Small intestine (tissue), 7 donors: ENCODE measurements around the gene KRT85. TPM values are rescaled to one million over a fixed set of nuclear protein-coding genes. Genes with fewer than 3 reads are reported as not detected.
"Not testable (repeated sequence)": the region's sequence is repeated elsewhere in the genome, so short reads cannot be mapped to it uniquely, and the experiment has no call there.

Source experiments
- DNase-seq, 2 donors: peaks; one replicate each; pipeline versions ENCODE4 v3.0.0 to v3.0.0-alpha.2; 2013
- FAIRE-seq: peaks from 2 replicates; lab custom pipeline; 2012; peaks lifted over from hg19 to GRCh38; lab: Jason Lieb, UNC
- H3K27ac ChIP-seq, 3 donors: one replicate each; pipeline ENCODE4 v1.5.1; 2013; ENCODE audit warnings: low read length in 2 of 3, mild to moderate bottlenecking in 2 of 3, control low read depth in 1 of 3, inconsistent platforms in 1 of 3, low read depth in 1 of 3, moderate library complexity in 1 of 3
- H3K27me3 ChIP-seq, 3 donors: one replicate each; pipeline ENCODE4 v1.6.1; 2013; ENCODE audit warnings: low read length in 3 of 3, inconsistent platforms in 1 of 3; ENCODE audit not compliant: control insufficient read depth in 3 of 3, insufficient read depth in 3 of 3
- H3K36me3 ChIP-seq, 3 donors: one replicate each; pipeline ENCODE4 v1.6.1; 2013; ENCODE audit warnings: low read length in 3 of 3, inconsistent platforms in 1 of 3, low read depth in 1 of 3, mild to moderate bottlenecking in 1 of 3, moderate library complexity in 1 of 3; ENCODE audit not compliant: control insufficient read depth in 3 of 3, insufficient read depth in 2 of 3
- H3K4me1 ChIP-seq, 3 donors: one replicate each; pipeline ENCODE4 v1.6.1; 2013; ENCODE audit warnings: low read length in 2 of 3, inconsistent platforms in 1 of 3, low read depth in 1 of 3, mild to moderate bottlenecking in 1 of 3, moderate library complexity in 1 of 3; ENCODE audit not compliant: control insufficient read depth in 3 of 3, insufficient read depth in 2 of 3
- H3K4me3 ChIP-seq, 3 donors: one replicate each; pipeline ENCODE4 v1.5.1; 2013; ENCODE audit warnings: low read length in 3 of 3, control low read depth in 1 of 3, inconsistent platforms in 1 of 3, low read depth in 1 of 3, mild to moderate bottlenecking in 1 of 3, moderate library complexity in 1 of 3
- H3K9me3 ChIP-seq, 2 donors: one replicate each; pipeline ENCODE4 v1.6.1; 2013; ENCODE audit warnings: low read depth in 1 of 2, low read length in 1 of 2; ENCODE audit not compliant: control insufficient read depth in 2 of 2, insufficient read depth in 1 of 2
- WGBS, 3 donors: extraction: QIAGEN DNeasy Blood & Tissue Kit; methylation state at CpG; one replicate each; pipeline ENCODE4 v1.1.7; 2013; 5-methylcytosine and 5-hydroxymethylcytosine counted together
- polyA plus RNA-seq, 4 donors: library from polyadenylated mRNA; stranded (reverse) in 3 of 4; unstranded in 1 of 4; fragments of 200-250 nt in 3 of 4; fragments of 120-200 nt in 1 of 4; gene quantifications; one replicate each; pipeline versions ENCODE4 v1.2.1 to v1.2.3, GENCODE V29; 2013
- donor health status: healthy with polysubstance abuse.
- donor health status: control.
- donor health status: control.
- donor health status: Bipolar disorder and iron deficiency.
- donor health status: healthy.

The KRT85 gene
- polyA plus RNA-seq, 4 donors, result 0.03 TPM; not detected in 3

DNA sequence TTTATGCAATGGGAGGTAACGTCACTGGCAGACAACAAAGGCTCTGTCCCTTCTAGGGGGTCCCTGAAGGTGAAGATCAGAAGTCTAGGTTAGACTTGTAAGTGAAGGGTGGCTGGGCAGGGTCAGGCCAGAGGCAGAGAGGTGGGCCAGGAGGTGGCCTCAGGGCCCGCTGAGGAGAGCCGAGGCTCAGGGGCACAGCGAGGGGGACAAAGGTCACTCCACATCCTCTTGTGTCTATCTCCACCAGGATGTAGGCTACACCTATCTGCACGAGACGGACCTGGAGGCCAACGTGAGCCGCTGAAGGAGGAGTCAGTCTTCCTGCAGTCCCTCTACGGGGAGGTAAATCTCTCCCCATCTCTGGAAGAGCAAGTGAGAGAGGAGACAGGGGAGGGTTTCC is 20.3 kb downstream of the KRT85 start:
- DNase-seq (peak; percentile 59 to 68), FAIRE-seq (no peak)
- peaks cover 0 to 10% of the 10 kb centered on the region in 2 donors for H3K9me3 ChIP-seq
- 23 to 59% (median 29%) methylated on average over 9 of the region's 9 CpGs for WGBS, 3 donors
- H3K27ac ChIP-seq, result no peak overlapping the region
- H3K27me3 ChIP-seq, result peaks cover 0 to 6% (median 3%) of the 10 kb centered on the region in 3 donors
- H3K4me1 ChIP-seq, result peaks cover 0 to 4% (median 0%) of the 10 kb centered on the region in 3 donors
- H3K36me3 ChIP-seq, result no peaks in the 10 kb centered on the region
- H3K4me3 ChIP-seq, result no peak overlapping the region

DNA sequence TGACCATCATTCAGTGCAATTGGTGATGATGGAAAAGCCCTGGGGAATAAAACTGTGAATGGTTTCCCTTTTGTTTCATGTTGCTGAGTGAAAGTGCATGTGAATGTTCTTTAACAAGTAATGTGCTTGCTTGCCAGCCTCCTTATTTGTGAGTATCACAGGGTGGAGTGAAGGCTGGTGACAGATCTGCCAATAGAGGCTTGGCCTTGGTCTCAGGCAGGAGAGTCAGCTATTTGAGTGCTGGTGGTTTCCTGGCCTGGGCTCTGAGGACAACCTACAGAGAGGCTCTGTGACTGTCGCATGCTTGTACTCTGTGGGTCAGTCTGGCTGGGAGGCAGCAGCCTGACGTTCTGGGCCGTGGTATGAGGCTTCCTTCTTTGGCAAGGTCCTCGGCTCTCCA is 20.7 kb downstream of the KRT85 start:
- Histone ChIP-seq H3K36me3 (no peaks in the 10 kb centered on the region), H3K9me3 (peaks cover 0 to 10% of the 10 kb centered on the region in 2 donors), H3K27ac (no peak overlapping the region), H3K4me1 (peaks cover 0 to 4% (median 0%) of the 10 kb centered on the region in 3 donors), H3K27me3 (peaks cover 0 to 7% (median 3%) of the 10 kb centered on the region in 3 donors), H3K4me3 (no peak overlapping the region)
- FAIRE-seq, result no peak
- DNase-seq, result peak; percentile 16 to 40
- WGBS, 3 donors, result 47 to 59% (median 50%) methylated on average over 4 of the region's 4 CpGs

DNA sequence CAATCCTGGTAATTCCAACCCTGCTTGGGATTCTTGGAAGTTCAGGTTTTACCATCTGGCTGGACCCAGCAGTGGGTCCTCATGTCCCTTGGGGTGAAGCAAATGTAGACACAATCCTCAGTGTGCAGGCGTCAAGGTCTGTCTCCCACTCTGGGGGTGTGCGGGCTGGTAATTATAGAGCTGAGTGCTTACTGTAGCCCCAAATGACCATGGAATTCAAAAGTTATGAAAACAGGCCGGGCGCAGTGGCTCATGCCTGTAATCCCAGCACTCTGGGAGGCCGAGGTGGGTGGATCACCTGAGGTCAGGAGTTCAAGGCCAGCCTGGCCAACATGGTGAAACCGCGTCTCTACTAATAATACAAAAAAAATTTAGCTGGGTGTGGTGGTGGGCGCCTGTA is 22.2 kb downstream of the KRT85 start:
- 68 to 84% (median 76%) methylated on average over 8 of the region's 8 CpGs for WGBS, 3 donors
- H3K4me1 ChIP-seq, H3K9me3 ChIP-seq, DNase-seq, FAIRE-seq, H3K36me3 ChIP-seq, H3K27ac ChIP-seq, H3K4me3 ChIP-seq, H3K27me3 ChIP-seq: not testable (repeated sequence)

DNA sequence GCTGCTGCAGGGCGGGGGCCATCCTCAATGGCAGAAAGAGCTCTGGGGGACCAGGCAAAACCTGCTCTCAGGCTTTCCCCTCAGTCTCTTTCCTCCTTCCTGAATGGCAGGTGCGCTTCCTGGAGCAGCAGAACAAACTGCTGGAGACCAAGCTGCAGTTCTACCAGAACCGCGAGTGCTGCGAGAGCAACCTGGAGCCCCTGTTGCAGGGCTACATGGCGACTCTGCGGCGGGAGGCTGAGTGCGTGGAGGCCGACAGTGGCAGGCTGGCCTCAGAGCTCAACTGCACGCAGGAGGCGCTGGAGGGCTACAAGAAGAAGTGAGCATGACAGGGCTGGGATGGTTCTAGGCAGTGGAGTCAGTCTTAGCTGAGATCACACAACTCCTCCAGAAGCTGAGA is 23.2 kb downstream of the KRT85 start:
- no peak overlapping the region for H3K4me3 ChIP-seq
- no peak overlapping the region for H3K27ac ChIP-seq
- peaks cover 0 to 10% of the 10 kb centered on the region in 2 donors for H3K9me3 ChIP-seq
- peaks cover 0 to 8% (median 3%) of the 10 kb centered on the region in 3 donors for H3K27me3 ChIP-seq
- no peaks in the 10 kb centered on the region for H3K36me3 ChIP-seq
- H3K4me1 ChIP-seq, result peaks cover 0 to 4% (median 0%) of the 10 kb centered on the region in 3 donors
- DNase-seq, result no peak
- 92 to 95% (median 93%) methylated on average over 12 of the region's 12 CpGs for WGBS, 3 donors
- FAIRE-seq, result no peak

DNA sequence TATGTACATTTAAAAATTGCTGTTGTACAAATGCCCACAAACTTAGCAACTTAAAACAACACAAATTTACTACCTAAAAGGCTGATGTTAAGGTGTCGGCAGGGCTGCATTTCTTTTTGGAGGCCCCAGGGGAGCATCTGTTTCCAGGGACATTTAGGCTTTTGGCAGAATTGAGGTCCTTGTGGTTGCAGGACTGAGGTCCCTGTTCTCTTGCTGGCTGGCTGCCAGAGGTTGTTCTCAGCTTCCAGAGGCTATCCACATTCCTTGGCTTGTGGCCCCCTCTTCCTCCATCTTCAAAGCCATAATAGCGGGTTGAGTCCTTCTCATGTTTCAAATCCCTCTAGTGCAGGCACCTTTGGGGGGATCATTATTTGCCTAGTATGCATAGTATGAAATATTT is 23.7 kb downstream of the KRT85 start:
- WGBS, 3 donors, result 72 to 86% (median 75%) methylated on average over 2 of the region's 2 CpGs
- no peak for FAIRE-seq
- Histone ChIP-seq H3K4me3 (no peak overlapping the region), H3K4me1 (peaks cover 0 to 4% (median 0%) of the 10 kb centered on the region in 3 donors), H3K36me3 (no peaks in the 10 kb centered on the region), H3K27ac (no peak overlapping the region), H3K9me3 (peaks cover 0 to 10% of the 10 kb centered on the region in 2 donors), H3K27me3 (peaks cover 0 to 8% (median 5%) of the 10 kb centered on the region in 3 donors)
- no peak for DNase-seq

DNA sequence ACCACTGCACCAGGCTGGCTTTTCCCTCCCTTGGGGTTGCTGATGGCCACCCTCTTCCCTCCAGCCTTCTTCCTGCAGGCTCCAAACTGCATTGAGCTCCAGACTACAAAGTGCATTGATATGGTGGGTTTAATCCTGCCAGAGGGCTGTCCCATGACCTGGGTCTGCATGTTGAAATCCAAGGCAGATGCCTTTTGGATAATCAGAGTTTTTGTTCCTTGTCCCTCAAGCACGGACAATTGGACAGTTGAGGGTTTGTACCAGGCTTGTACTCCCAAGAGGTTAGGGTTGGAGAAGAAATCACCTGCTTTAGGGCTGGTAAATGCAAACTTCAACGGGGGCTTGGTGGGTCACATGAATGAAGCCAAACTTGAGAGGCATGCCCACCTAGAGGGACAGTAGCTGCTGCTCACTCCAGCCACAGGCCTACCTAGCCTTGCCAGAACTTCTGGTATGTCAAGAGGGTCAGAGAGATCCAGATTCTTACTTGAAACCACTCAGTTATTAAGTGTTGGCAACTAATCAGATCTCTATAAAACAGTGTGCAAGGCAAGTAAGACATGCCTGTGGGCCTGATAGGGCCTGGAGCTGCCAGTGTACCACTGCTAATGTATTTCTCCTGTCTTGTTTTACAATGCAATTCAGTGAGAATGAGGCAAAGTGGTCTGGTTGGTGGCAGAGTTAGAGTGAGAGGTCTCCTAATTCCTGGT is 24.3 kb downstream of the KRT85 start:
- no peak overlapping the region for H3K4me3 ChIP-seq
- FAIRE-seq (no peak), DNase-seq (no peak)
- 77 to 88% (median 87%) methylated on average over 2 of the region's 2 CpGs for WGBS, 3 donors
- peaks cover 0 to 4% (median 0%) of the 10 kb centered on the region in 3 donors for H3K4me1 ChIP-seq
- H3K27ac ChIP-seq, result no peak overlapping the region
- peaks cover 0 to 10% (median 5%) of the 10 kb centered on the region in 3 donors for H3K27me3 ChIP-seq
- H3K36me3 ChIP-seq, result no peaks in the 10 kb centered on the region
- H3K9me3 ChIP-seq, result peaks cover 0 to 10% of the 10 kb centered on the region in 2 donors

DNA sequence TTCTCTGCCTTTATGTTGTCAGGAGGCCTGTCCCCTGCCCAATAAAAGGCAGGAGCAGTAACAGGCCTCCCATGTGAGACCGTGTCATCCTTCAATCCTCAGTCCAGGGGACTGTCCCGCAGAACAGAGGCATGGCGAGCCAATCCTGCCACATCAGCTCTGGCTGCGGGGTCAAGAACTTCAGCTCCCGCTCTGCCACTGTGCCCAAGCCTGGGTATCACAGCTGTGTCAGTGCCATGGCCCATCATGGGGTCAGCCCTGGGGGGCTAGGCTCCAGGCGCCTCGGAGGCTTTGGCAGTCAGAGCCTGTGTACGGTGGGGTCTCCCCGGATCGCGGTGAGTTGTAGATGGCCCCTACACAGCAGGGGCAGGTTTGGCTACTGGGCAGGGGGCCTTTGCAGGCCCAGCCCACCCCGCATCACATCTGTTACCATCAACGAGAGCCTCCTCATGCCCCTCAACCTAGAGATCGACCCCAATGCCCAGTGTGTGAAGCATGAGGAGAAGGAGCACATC is 26.2 kb downstream of the KRT85 start:
- FAIRE-seq, result no peak
- Histone ChIP-seq H3K36me3 (no peaks in the 10 kb centered on the region), H3K27me3 (peaks cover 0 to 10% (median 5%) of the 10 kb centered on the region in 3 donors), H3K4me3 (no peak overlapping the region), H3K9me3 (peaks cover 0 to 12% of the 10 kb centered on the region in 2 donors), H3K4me1 (no peaks in the 10 kb centered on the region), H3K27ac (no peak overlapping the region)
- WGBS, 3 donors, result 90 to 95% (median 95%) methylated on average over 14 of the region's 14 CpGs
- no peak for DNase-seq

DNA sequence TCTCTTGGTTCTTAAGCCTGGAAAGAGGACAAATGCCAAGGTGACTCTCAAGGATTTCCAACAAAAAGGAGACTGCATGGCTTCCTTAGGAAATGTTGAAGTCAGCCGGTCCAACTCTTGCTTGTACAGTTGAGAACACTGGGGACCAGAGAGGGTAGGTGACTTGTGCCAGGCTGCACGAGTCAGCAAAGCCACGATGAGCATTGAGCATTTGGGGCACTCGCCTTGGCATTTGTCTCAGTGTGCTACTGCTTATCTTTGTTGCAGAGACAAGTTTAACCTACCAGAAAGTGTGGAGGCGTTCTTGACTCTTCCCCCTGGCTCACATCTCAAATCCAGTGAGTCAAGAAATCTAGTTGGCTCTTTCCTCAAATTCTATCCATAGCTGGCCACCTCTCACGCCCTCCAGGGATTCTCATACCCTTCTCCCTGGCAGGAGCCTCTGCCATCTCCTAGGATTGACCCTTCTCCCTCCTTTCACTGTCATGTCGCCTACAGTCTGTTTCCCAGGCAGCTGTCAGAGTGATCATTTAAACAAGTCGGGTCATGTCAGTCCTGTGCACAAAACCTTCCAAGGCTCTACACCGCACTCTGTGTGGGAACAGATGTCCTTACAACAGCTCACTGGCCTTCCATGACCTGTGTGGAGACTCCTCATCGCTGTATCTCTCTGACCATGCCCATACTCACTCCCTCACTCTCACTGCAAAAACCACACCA is 28.9 kb downstream of the KRT85 start:
- Histone ChIP-seq H3K4me3 (no peak overlapping the region), H3K27me3 (peaks cover 0 to 7% (median 5%) of the 10 kb centered on the region in 3 donors), H3K27ac (no peak overlapping the region), H3K9me3 (peaks cover 0 to 16% of the 10 kb centered on the region in 2 donors), H3K36me3 (no peaks in the 10 kb centered on the region), H3K4me1 (peaks cover 0 to 5% (median 0%) of the 10 kb centered on the region in 3 donors)
- FAIRE-seq, result no peak
- 79 to 80% (median 79%) methylated on average over 10 of the region's 10 CpGs for WGBS, 3 donors
- no peak for DNase-seq
